SH-SY5Y (cell line): Measurements from ENCODE around the gene ZBTB46.

Experiments used
- GATA2 ChIP-seq: IDR thresholded peaks from 2 replicates; pipeline ENCODE4 v1.6.1; 2011; ENCODE audit warnings: mild to moderate bottlenecking, low read depth, low read length
- GATA3 ChIP-seq: IDR thresholded peaks from 2 replicates; pipeline ENCODE4 v1.6.1; 2011; ENCODE audit warnings: low read depth, mild to moderate bottlenecking, low read length, moderate library complexity

DNA sequence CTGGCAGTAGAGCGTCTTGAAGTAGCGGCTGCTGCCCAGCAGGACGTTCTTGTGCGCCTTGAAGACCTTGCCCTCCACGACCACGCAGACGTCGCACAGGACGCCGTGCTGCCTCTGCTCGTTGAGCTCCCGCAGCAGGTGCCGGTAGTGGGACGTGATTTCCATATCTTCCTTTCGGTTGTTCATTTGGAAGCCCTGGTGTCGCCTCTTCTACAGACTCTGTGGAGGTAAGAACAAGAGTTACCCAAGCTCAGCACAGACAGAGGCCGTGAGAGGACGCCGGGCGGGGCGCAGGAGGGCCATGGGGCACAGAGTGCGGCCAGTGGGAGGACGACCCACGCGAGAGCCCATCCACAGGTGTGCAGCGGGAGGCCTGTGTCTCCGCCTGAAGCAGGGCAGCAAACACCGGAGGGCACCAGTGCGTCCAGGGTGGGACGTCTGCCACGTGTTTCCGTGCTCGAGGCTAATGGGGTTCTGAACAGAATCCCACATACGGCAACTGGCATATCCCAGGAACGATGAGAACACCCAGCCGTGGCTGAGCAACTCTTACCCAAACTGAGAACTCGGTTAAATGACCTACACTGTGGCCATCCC, 40.4 kb downstream of the ZBTB46 start:
- TF ChIP-seq GATA2 (no peak), GATA3 (no peak)
